Lung (tissue), 12 donors: ENCODE results near the gene DNAJA1. TPM values are rescaled to one million over a fixed set of nuclear protein-coding genes. Genes with fewer than 3 reads are reported as not detected.
"Not testable (repeated sequence)": the region's sequence is repeated elsewhere in the genome, so short reads cannot be mapped to it uniquely, and the experiment has no call there.

Source experiments
- ATAC-seq: fragments of 200-7000 bp; cut with Tn5 transposase; one replicate; pipeline ENCODE4 v1.9.1; 2020; ENCODE audit warnings: moderate number of reproducible peaks; ENCODE audit not compliant: insufficient read depth, low FRiP score
- DNase-seq, 3 donors: peaks; one replicate each; pipeline ENCODE4 v3.0.0-alpha.2; 2013 to 2017
- H3K27ac ChIP-seq, 2 donors: one replicate each; pipeline ENCODE4 v1.5.1; 2013; ENCODE audit warnings: mild to moderate bottlenecking in 2 of 2, moderate library complexity in 2 of 2, control low read depth in 1 of 2, inconsistent platforms in 1 of 2, low read depth in 1 of 2, low read length in 1 of 2
- H3K27me3 ChIP-seq, 3 donors: one replicate each; pipeline ENCODE4 v1.5.1; 2013; ENCODE audit warnings: low read length in 2 of 3; ENCODE audit not compliant: control insufficient read depth in 3 of 3, insufficient read depth in 3 of 3
- H3K36me3 ChIP-seq, 4 donors: one replicate each; pipeline ENCODE4 v1.5.1; 2013; ENCODE audit warnings: low read length in 4 of 4, mild to moderate bottlenecking in 1 of 4, moderate library complexity in 1 of 4; ENCODE audit not compliant: control insufficient read depth in 4 of 4, insufficient read depth in 4 of 4
- H3K4me1 ChIP-seq, 5 donors: one replicate each; pipeline ENCODE4 v1.5.1; 2013; ENCODE audit warnings: low read length in 5 of 5, mild to moderate bottlenecking in 2 of 5, moderate library complexity in 1 of 5; ENCODE audit not compliant: control insufficient read depth in 5 of 5, insufficient read depth in 5 of 5
- H3K4me3 ChIP-seq: one replicate; pipeline ENCODE4 v1.5.1; 2013; ENCODE audit warnings: mild to moderate bottlenecking, control low read depth, moderate library complexity
- H3K9ac ChIP-seq, 2 donors: one replicate each; pipeline ENCODE4 v1.5.1; 2013; ENCODE audit warnings: low read length in 2 of 2, control low read depth in 1 of 2; ENCODE audit not compliant: insufficient read depth in 1 of 2
- H3K9me3 ChIP-seq, 4 donors: one replicate each; pipeline ENCODE4 v1.5.1; 2013; ENCODE audit warnings: low read length in 3 of 4, mild to moderate bottlenecking in 1 of 4, moderate library complexity in 1 of 4; ENCODE audit not compliant: control insufficient read depth in 4 of 4, insufficient read depth in 3 of 4
- WGBS, 2 donors: extraction: QIAGEN DNeasy Blood & Tissue Kit; methylation state at CpG; one replicate each; pipeline ENCODE4 v1.1.7; 2013; 5-methylcytosine and 5-hydroxymethylcytosine counted together
- polyA plus RNA-seq, 2 donors: library from polyadenylated mRNA; stranded (reverse); fragments of 200-250 nt; gene quantifications; one replicate each; pipeline ENCODE4 v1.2.1, GENCODE V29; 2013
- total RNA-seq, 2 donors: library from RNA; depleted of rRNA in 1 of 2; stranded (reverse); fragments of >200 nt in 1 of 2; gene quantifications; one replicate each; pipeline ENCODE4 v1.2.1, GENCODE V29; 2014 to 2021
- TF ChIP-seq, protein P1 (sequence below): IDR thresholded peaks from 2 replicates; pipeline ENCODE4 v1.5.1; 2012; ENCODE audit warnings: mild to moderate bottlenecking; ENCODE audit errors: control extremely low read depth, extremely low read depth
- donor health status: control.
- donor health status: control.
- donor health status: Bipolar disorder and iron deficiency.
- donor health status: healthy.
- donor health status: DM: yes; HTN: yes; CAD: no.

DNAJA1 gene
- total and polyA plus RNA-seq, 4 donors = 51.9 to 127 (median 105) TPM

DNA sequence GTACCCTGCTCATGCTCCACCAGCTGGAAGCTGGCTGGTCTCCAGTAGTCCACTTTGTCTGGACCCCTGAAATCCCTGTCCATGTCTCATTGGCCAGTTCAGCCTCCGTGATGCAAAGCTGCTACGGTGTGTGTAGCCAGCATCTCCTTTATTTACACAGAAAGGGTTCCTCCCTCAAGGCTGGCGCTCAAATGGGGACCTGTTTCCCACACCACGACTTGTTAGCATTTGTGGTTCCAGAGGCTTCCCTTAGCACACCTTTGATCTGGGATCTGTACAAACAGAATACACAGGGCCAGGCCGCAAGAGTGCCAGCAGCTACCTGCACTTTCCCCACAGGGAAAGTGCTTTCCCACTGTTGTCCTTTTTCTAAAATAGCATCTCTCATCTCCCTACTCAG is 57.1 kb downstream of the DNAJA1 start:
- no peak overlapping the region for H3K27ac ChIP-seq
- no peak for DNase-seq

DNA sequence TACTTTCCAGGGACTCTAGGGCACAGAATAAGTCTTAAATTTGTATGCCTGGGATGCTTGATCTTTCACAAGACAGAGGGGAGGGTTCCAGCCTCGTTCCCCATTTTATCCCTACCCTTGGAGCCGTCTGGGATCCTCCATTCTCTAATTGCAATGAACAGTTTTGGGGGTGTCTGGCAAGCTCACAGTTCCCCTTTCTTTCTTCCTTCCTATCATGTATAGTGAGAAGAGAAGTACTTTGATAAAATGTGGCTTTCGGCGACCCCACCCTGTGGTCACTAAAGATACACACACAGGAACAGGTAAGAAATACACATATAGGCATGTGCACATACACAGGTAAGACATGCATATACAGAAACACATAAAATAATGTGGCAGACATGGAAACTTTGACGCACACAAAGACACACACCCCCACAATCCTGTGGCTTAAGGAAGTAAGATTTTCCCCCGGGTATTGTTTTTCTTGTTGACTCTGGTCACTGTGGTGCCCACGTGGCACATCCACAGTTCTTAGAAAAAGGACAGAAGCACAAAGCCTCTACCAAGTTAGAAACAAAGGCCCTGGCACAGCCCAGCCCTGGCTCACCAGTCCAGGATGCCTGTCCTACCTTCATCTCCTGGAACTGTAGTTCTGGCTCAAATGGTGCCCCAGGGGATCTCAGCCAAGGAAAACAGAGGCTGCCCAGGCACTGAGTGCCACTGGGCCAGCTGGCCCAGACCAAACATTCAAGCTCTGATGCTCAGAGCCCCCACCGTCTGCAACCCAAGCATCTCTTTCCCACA is 57.7 kb downstream of the DNAJA1 start:
- 30 to 43% methylated on average over 8 of the region's 8 CpGs for WGBS, 2 donors
- DNase-seq (no peak), ATAC-seq (no peak)
- Histone ChIP-seq H3K4me1 (peaks cover 0 to 2% (median 0%) of the 10 kb centered on the region in 5 donors), H3K9ac (no peak overlapping the region), H3K27ac (no peak overlapping the region), H3K27me3 (no peaks in the 10 kb centered on the region), H3K9me3 (no peaks in the 10 kb centered on the region), H3K4me3 (no peak overlapping the region), H3K36me3 (no peaks in the 10 kb centered on the region)
- TF ChIP-seq, protein P1, sequence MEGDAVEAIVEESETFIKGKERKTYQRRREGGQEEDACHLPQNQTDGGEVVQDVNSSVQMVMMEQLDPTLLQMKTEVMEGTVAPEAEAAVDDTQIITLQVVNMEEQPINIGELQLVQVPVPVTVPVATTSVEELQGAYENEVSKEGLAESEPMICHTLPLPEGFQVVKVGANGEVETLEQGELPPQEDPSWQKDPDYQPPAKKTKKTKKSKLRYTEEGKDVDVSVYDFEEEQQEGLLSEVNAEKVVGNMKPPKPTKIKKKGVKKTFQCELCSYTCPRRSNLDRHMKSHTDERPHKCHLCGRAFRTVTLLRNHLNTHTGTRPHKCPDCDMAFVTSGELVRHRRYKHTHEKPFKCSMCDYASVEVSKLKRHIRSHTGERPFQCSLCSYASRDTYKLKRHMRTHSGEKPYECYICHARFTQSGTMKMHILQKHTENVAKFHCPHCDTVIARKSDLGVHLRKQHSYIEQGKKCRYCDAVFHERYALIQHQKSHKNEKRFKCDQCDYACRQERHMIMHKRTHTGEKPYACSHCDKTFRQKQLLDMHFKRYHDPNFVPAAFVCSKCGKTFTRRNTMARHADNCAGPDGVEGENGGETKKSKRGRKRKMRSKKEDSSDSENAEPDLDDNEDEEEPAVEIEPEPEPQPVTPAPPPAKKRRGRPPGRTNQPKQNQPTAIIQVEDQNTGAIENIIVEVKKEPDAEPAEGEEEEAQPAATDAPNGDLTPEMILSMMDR = no peak

More for the DNA sequence above, 57.1 kb downstream of the DNAJA1 start:
- Histone ChIP-seq H3K9ac (no peak overlapping the region), H3K9me3 (no peaks in the 10 kb centered on the region), H3K4me1 (peaks cover 0 to 2% (median 0%) of the 10 kb centered on the region in 5 donors), H3K36me3 (no peaks in the 10 kb centered on the region), H3K27me3 (no peaks in the 10 kb centered on the region), H3K4me3 (no peak overlapping the region)
- TF ChIP-seq, protein P1 = no peak
- WGBS, 2 donors = 65 to 68% methylated on average over 5 of the region's 5 CpGs
- ATAC-seq = no peak

GRCh38 chr9:33085672-33086071 is 60.6 kb downstream of the DNAJA1 start:
- WGBS, 2 donors = 87 to 91% methylated on average over 9 of the region's 9 CpGs
- not testable (repeated sequence) for H3K27ac ChIP-seq, H3K36me3 ChIP-seq, H3K4me1 ChIP-seq, ATAC-seq, H3K9me3 ChIP-seq, H3K4me3 ChIP-seq, DNase-seq, H3K27me3 ChIP-seq, H3K9ac ChIP-seq

Other genes with a start within 250 kb of the DNAJA1 start
- under 1 TPM in 1 of 2 donors, not detected in 1; 0.06 TPM for gene TMEM215, start 241.7 kb upstream of the DNAJA1 start, total RNA-seq
- not detected for gene TMEM215, start 241.7 kb upstream of the DNAJA1 start, polyA plus RNA-seq
- 10 to 100 TPM; 26.3 to 26.8 TPM for gene APTX, start 23.6 kb upstream of the DNAJA1 start, total RNA-seq
- 10 to 100 TPM; 25.2 to 29.1 TPM for gene APTX, start 23.6 kb upstream of the DNAJA1 start, polyA plus RNA-seq
- gene SMU1, start 51.4 kb downstream of the DNAJA1 start, total RNA-seq = 10 to 100 TPM; 17.2 to 27.4 TPM
- 10 to 100 TPM in 1 of 2 donors, 1 to 10 TPM in 1; 7.3 to 12.5 TPM for gene SMU1, start 51.4 kb downstream of the DNAJA1 start, polyA plus RNA-seq
- gene B4GALT1, start 142.1 kb downstream of the DNAJA1 start, total RNA-seq = 100 to 1,000 TPM in 1 of 2 donors, 10 to 100 TPM in 1; 58.8 to 114 TPM
- gene B4GALT1, start 142.1 kb downstream of the DNAJA1 start, polyA plus RNA-seq = 100 to 1,000 TPM in 1 of 2 donors, 10 to 100 TPM in 1; 27.2 to 130 TPM
- gene SPINK4, start 214.9 kb downstream of the DNAJA1 start, total RNA-seq = not detected
- not detected for gene SPINK4, start 214.9 kb downstream of the DNAJA1 start, polyA plus RNA-seq
- gene BAG1, start 239.4 kb downstream of the DNAJA1 start, total RNA-seq = 100 to 1,000 TPM in 1 of 2 donors, 10 to 100 TPM in 1; 84.1 to 135 TPM
- gene BAG1, start 239.4 kb downstream of the DNAJA1 start, polyA plus RNA-seq = 100 to 1,000 TPM; 101 to 112 TPM
- gene CHMP5, start 239.8 kb downstream of the DNAJA1 start, total RNA-seq = 10 to 100 TPM; 54.9 to 69.6 TPM
- gene CHMP5, start 239.8 kb downstream of the DNAJA1 start, polyA plus RNA-seq = 10 to 100 TPM; 52.3 to 87.5 TPM